ENCODE results near the gene CD300E.

Gene CD300E

DNA sequence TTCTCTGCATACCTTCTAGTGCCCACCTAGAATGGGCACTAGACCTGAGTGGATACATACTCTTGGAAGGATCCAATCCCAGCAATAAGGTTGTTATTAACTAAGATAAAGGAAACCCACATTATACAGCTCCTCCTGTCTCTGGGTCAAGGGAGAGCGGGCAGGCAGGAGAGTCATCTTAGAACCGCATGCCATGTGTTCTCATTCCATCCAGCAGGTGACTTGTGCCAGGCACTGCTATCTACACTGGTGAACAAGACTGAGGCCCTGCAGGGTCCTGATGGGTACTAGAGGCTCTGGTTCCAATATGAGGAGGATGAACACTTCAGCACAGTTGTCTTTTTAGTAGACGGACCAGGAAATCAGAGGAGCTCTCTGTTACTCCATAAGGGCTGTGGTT, 50.4 kb downstream of the CD300E start:
- no peak for DNase-seq (ENCODE audit: insufficient read length, low spot score)
- TF ChIP-seq, protein P1, sequence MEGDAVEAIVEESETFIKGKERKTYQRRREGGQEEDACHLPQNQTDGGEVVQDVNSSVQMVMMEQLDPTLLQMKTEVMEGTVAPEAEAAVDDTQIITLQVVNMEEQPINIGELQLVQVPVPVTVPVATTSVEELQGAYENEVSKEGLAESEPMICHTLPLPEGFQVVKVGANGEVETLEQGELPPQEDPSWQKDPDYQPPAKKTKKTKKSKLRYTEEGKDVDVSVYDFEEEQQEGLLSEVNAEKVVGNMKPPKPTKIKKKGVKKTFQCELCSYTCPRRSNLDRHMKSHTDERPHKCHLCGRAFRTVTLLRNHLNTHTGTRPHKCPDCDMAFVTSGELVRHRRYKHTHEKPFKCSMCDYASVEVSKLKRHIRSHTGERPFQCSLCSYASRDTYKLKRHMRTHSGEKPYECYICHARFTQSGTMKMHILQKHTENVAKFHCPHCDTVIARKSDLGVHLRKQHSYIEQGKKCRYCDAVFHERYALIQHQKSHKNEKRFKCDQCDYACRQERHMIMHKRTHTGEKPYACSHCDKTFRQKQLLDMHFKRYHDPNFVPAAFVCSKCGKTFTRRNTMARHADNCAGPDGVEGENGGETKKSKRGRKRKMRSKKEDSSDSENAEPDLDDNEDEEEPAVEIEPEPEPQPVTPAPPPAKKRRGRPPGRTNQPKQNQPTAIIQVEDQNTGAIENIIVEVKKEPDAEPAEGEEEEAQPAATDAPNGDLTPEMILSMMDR (IDR thresholded peaks at IDR 0.05; ENCODE audit: insufficient read depth, missing control alignments), result no peak

DNA sequence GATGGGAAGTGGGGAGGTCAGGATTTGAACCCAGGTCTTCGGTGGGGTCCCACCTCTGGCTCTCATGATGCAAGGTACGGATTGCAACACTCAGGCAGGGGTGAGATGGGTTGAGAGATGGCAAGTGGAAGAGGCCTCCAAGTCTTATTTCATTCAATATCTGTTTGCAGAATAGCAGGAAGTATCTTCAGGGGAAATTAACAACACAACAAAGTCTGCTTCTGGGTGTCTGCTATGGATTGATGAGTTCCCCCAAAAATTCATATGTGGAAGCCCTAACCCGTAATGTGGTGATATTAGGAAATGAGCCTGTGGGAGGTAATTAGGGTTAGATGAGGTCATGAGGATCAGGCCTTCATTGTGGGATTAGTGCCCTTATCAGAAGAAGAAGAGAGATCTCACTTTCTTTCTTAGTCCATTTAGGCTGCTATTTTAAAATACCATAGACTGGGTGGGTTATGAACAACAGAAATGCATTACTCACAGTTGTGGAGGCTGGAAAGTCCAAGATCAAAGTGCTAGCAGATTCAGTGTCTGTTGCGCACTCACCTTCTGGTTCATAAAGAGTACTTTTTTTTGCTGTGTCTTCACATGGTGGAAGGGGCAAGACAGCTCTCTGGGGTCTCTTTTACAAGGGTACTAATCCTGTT, 51.8 kb downstream of the CD300E start:
- no peak for FAIRE-seq
- no peak for DNase-seq (ENCODE audit: insufficient read length, low spot score)
- TF ChIP-seq, protein P1 (IDR thresholded peaks at IDR 0.05; ENCODE audit: insufficient read depth, missing control alignments), result no peak

More for the DNA sequence above, 50.4 kb downstream of the CD300E start:
- no peak for FAIRE-seq

DNA sequence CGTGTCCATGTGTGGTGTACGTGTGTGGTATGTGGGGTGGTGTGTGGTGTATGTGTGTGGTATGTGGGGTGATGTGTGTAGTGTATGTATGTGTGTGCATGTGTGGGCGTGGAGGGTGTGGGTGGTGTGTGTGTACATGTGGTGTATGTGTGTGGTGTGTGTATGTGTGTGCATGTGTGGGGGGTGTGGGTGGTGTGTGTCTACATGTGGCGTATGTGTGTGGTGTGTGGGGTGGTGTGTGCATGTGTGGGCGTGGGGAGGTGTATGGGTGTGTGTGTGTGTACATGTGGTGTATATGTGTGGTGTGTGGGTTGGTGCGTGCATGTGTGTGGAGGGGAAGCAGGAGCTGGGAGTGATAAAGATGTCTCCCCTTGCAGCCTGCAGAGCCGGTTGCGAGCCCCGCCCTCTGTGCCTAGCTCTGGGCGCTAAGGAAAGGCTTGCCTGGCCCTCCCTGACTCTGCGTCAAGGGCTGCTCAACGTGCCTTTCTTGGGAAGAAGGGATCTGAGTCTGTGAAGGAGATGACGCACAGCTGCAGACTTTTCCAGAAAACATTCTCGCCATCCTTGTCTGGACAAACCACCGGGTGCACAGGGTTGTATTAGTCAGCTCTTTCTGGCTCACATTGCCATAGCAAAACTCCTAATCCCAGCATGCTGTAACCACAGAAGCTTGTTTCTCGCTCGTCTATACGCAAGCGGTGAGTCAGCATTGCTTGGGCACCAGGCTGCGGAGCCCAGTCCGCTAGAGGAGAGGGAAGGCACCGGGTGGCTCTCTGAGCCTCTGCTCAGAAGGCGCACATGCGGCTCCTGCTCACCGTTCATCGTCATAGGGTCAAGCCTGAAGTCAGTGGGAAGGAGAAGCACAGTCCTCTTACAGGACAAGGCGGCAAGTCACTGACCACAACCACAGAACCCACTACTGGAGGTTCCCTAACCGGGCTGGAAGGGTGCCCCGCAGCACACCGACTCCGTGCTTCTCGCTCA, 54.2 kb downstream of the CD300E start:
- no peak for FAIRE-seq
- DNase-seq (ENCODE audit: insufficient read length, low spot score), result no peak

DNA sequence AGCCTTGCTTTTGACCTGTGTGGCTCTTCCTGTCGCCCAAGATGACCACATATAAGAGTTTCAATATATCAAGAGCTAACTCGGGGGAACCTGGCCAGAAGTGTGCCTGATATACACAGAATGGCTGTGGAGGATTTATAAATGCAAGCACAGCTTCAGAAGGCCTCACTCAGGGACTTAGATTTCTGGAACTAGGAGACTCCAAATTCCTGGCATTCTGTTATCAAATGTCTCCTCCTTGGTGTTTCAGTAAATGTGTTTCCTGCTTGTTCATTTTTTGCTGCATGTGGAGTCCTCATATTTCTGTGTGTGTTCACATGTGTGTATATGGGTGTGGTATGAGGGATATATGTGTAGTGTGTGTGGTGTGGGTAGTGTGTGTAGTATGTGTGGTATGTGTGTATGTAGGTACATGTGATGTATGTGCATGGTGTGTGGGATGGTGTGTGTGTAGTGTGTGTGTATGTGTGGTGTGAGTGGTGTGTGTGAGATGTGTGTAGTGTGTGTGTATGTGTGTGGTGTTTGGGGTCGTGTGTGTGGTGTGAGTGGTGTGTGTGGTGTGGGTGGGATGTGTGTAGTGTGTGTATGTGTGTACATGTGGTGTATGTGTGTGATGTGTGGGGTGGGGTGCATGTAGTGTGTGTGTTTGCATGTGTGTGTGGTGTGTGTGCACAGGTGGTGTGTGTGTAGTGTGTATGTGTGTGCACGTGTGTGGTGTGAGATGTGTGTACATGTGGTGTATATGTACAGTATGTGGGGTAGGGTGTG, 55.2 kb downstream of the CD300E start:
- no peak for FAIRE-seq
- DNase-seq (ENCODE audit: insufficient read length, low spot score), result no peak
- TF ChIP-seq, protein P1 (IDR thresholded peaks at IDR 0.05; ENCODE audit: insufficient read depth, missing control alignments), result no peak

More for the DNA sequence above, 54.2 kb downstream of the CD300E start:
- TF ChIP-seq, protein P1 (IDR thresholded peaks at IDR 0.05; ENCODE audit: insufficient read depth, missing control alignments), result no peak

DNA sequence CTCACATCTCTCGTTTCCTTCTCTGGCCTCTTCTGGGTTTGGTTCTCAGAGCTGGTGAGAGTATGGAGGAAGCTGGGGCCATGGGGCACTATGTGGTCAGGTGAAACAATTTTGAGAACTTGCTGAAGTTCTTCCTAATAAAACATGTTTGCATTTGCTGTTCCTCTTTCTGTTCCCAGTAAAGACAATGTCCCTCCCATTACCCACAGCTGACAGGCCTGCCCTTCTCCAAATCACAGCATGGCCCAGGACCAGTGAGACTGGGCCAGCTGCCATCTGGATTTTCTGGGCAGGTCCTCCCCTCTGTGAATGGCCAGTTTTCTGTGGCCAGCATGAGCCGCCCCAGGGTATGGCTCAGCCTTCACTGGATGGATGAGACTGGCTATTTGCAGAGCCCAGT, 56.1 kb downstream of the CD300E start, which contains the start of gene CD300H:
CD300H (minus strand) TSS at position 113 of the 400 bp plus-strand sequence.
- TF ChIP-seq, protein P1 (IDR thresholded peaks at IDR 0.05; ENCODE audit: insufficient read depth, missing control alignments), result no peak
- no peak for FAIRE-seq
- no peak for DNase-seq (ENCODE audit: insufficient read length, low spot score)

DNA sequence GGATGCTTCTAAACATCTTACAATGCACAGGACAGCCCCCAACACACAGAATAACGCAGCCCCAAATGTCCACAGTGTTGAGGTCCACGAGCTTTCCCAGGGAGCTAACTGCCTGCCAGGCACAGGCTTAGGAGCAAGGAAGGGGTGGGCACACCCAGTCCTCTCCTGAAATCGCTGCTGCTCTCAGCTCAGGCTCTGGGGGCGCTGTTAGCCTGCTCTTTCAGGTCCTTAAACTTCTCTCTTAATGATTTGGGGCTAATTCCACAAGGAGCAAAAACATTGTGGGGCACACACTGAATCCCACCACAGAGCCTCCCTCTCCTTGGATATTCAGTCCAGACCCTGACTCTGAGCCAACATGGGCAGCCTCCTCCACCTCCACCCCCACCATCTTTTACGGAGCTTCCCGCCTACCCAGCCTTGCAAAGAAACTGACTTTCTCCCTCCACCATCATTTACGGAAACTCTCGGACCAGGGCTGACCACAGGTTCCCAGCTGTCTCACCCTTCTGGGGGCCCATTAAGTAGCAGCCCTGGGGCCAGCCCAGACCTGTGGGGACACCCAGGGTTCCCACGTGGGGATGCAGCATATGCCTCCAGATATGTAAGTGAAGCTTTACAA, 57.3 kb downstream of the CD300E start:
- TF ChIP-seq, protein P1 (IDR thresholded peaks at IDR 0.05; ENCODE audit: insufficient read depth, missing control alignments), result peak; percentile 65
- FAIRE-seq (no peak), DNase-seq (ENCODE audit: insufficient read length, low spot score) (no peak)
